Measurements from ENCODE around the gene TOR1B. TPM values are rescaled to one million over a fixed set of nuclear protein-coding genes. Genes with fewer than 3 reads are reported as not detected.
"Not testable (repeated sequence)": the region's sequence is repeated elsewhere in the genome, so short reads cannot be mapped to it uniquely, and the experiment has no call there.

The TOR1B gene
- total RNA-seq, 4 donors from 2014 or later: 4.1 to 33.9 (median 13.2) TPM

- no peak overlapping the region for H3K4me3 ChIP-seq
- no peaks in the 10 kb centered on the region for H3K9me3 ChIP-seq
- no peaks in the 10 kb centered on the region for H3K4me1 ChIP-seq
- TF ChIP-seq, protein P1, sequence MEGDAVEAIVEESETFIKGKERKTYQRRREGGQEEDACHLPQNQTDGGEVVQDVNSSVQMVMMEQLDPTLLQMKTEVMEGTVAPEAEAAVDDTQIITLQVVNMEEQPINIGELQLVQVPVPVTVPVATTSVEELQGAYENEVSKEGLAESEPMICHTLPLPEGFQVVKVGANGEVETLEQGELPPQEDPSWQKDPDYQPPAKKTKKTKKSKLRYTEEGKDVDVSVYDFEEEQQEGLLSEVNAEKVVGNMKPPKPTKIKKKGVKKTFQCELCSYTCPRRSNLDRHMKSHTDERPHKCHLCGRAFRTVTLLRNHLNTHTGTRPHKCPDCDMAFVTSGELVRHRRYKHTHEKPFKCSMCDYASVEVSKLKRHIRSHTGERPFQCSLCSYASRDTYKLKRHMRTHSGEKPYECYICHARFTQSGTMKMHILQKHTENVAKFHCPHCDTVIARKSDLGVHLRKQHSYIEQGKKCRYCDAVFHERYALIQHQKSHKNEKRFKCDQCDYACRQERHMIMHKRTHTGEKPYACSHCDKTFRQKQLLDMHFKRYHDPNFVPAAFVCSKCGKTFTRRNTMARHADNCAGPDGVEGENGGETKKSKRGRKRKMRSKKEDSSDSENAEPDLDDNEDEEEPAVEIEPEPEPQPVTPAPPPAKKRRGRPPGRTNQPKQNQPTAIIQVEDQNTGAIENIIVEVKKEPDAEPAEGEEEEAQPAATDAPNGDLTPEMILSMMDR (IDR thresholded peaks at IDR 0.05): no peak
- no peak for TF ChIP-seq POLR2A (IDR thresholded peaks at IDR 0.05)
- no peak overlapping the region for H3K27ac ChIP-seq
- no peaks in the 10 kb centered on the region for H3K36me3 ChIP-seq
- no peaks in the 10 kb centered on the region for H3K27me3 ChIP-seq
- intact Hi-C loops (cut with DNase I; ENCODE audit: low total_unique reads): no loop called here
- no peak for DNase-seq
Measured at GRCh38 chr9:129759804-129760502, 43.0 kb upstream of the TOR1B start.

DNA sequence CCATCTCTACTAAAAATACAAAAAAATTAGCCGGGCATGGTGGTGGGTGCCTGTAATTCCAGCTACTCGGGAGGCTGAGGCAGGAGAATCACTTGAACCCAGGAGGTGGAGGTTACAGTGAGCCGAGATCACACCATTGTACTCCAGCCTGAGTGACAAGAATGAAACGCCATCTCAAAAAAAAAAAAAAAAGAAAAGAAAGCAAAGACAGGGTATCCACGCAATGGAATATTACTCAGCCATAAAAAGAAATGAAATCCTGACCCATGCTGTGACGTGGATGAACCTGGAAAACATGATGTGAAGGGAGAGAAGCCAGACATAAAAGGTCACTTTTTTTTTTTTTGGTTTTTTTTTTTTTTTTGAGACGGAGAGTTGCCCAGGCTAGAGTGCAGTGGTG, 42.2 kb upstream of the TOR1B start:
- H3K9me3 ChIP-seq; DNase-seq; H3K27me3 ChIP-seq; H3K4me1 ChIP-seq; intact Hi-C loops (cut with DNase I; ENCODE audit: low total_unique reads); H3K4me3 ChIP-seq; H3K36me3 ChIP-seq: not testable (repeated sequence)
- peak overlapping the region; percentile 46 to 80 for H3K27ac ChIP-seq

DNA sequence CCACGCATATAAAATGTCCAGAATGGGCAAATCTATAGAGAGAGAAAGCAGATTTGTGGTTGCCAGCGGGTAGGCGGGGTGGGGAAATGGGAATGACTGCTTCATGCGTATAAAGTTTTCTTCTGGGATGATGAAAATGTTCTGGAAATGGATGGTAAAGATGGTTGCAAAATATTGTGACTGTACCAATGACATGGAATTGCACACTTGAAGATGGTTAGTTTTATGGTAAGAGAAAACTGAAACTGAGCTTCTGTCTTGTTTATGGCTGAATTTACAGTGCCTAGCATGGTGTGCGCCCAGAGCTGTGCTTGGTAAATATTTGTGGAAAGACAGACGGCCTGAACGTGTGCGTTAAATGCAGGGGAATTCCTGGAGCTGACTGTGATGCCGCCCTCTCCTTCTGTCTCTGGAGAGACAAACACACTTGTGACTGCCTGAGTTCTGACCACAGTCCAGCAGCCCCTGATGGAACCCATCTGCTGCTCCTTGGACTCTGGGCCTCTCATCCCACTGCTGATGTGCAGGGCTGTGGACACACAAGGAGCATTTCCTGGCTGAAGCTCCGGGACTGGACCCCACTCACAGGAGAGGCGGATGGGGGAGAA, 41.6 kb upstream of the TOR1B start:
- intact Hi-C loops (cut with DNase I; ENCODE audit: low total_unique reads): no loop called here
- Histone ChIP-seq H3K4me1 (no peaks in the 10 kb centered on the region), H3K4me3 (no peak overlapping the region), H3K27me3 (no peaks in the 10 kb centered on the region), H3K27ac (peak overlapping the region; percentile 46 to 80), H3K36me3 (no peaks in the 10 kb centered on the region), H3K9me3 (no peaks in the 10 kb centered on the region)
- peak; percentile 68 to 82 for DNase-seq
- TF ChIP-seq POLR2A (IDR thresholded peaks at IDR 0.05): no peak
- TF ChIP-seq, protein P1 (IDR thresholded peaks at IDR 0.05): no peak

- Histone ChIP-seq H3K36me3 (no peaks in the 10 kb centered on the region), H3K4me1 (no peaks in the 10 kb centered on the region), H3K27me3 (no peaks in the 10 kb centered on the region), H3K9me3 (no peaks in the 10 kb centered on the region), H3K4me3 (no peak overlapping the region), H3K27ac (peak overlapping the region; percentile 46 to 80)
- TF ChIP-seq, protein P1 (IDR thresholded peaks at IDR 0.05): no peak
- no peak for TF ChIP-seq POLR2A (IDR thresholded peaks at IDR 0.05)
- DNase-seq: peak in 1 of 2 donors; percentile 30
- intact Hi-C loops (cut with DNase I; ENCODE audit: low total_unique reads): no loop called here
Measured at GRCh38 chr9:129761901-129762369, 41.0 kb upstream of the TOR1B start.

- H3K27me3 ChIP-seq; intact Hi-C loops (cut with DNase I; ENCODE audit: low total_unique reads); H3K9me3 ChIP-seq; H3K36me3 ChIP-seq; H3K4me1 ChIP-seq; H3K4me3 ChIP-seq: not testable (repeated sequence)
- peak overlapping the region; percentile 46 to 80 for H3K27ac ChIP-seq
- DNase-seq: peak; percentile 52 to 54
Measured at GRCh38 chr9:129762370-129762984, 40.5 kb upstream of the TOR1B start.

All from uterus (tissue), 4 donors.